Occipital lobe (tissue), 2 donors: ENCODE results near the gene FHOD1. TPM values are rescaled to one million over a fixed set of nuclear protein-coding genes. Genes with fewer than 3 reads are reported as not detected.
A peak's percentile ranks its signal among the peaks of the same experiment; 100 is the strongest.

Source experiments
- DNase-seq: peaks from one replicate; lab custom pipeline; 2025; lab: John Stamatoyannopoulos, UW
- total RNA-seq: library from RNA; depleted of rRNA; stranded (reverse); fragments of >200 nt; gene quantifications from one replicate; pipeline ENCODE4 v1.2.3, GENCODE V29; 2014

The FHOD1 gene
- total RNA-seq, 1 donor from 2014 or later, result 2.5 TPM

DNA sequence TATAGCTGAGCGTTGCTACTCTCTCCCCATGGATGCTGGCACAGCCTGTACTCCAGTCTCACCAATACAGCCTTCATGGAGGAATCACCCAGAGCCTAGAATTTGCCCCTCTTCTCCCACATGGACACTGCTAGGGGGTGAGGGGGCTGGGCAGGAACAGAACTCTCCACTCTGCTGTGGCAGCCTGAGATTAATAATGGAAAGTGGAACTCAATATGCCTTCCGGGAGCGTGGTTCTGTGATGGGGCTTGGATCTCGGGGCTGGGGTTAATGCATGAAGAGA lies 2.7 kb upstream of the FHOD1 start:
- DNase-seq, result no peak

DNA sequence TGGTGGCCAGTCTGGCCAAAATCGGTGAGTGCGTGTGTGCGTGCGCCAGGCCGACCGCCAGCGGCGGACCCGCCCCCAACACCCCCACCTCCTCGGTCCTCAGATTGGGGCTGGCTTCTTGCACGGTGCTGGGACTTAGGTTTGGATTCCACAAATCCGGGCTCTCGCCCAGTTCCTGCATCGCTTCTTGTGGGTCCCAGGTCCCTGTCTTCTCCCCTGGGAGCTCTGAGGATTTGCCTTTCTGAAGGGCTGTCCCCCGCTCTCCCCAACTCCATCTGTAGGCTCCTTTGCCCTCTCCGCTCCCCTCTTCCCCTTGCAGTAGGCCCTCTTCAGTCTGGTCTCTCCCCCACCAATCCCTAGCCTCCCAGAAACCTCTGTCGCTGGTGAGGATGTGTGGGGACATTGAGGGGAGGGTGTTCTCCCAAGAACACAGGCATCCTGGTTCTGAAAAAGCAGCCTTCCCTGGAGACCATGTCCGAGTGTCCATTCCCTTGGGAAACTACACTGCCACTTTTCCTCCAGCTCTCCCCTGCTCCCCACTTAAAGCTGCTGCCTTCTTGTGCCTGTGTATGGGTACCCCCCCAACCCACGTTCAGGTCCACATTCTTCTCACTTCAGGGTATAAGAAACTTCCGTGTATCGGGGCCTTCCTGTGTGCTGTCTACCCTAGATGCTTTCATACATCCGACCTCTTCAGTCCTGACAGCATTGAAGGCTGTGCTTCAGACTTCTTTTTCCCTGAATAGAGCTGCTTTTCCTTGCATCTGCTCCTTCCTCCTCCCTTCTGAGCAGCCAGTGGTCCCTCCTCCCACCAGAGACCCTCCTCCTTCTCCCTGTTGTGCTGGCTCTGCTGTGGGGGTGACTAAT lies 2.1 kb upstream of the FHOD1 start:
- no peak for DNase-seq

DNA sequence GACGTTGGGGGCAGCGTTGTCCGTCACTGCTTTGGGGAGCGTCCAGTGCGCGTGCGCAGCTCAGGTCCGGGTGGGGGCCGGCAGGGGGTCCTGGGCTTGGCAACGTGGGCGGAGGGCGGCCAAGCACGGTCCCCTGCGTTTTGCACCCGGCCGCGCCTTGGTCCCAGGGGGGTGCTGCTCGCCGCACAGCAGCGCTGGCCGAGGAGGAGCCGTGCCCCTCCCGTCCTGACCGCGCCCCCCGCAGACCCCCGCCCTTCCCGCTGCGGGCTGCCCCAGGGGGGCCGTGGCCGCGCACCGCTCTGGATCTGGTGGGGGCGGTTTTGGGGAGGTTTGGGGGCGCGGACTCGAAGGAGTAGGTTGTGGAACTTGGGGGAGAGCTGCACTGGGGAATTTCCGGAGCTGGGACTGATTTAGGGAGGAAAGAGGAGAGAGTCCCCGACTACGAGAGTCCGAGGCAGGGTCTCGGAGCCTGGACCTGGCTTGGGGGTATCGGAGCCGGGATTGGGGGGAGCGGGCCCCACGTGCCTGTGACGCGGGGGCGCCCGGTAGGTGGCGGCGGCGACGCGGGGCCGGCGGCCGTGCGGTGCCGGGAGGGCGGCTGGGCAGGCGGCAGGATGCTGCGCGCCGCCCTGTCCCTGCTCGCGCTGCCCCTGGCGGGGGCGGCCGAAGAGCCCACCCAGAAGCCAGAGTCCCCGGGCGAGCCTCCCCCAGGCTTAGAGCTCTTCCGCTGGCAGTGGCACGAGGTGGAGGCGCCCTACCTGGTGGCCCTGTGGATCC lies 1.3 kb upstream of the FHOD1 start, which contains the start of gene SLC9A5:
Gene SLC9A5, plus strand, starts transcription at position 579 of the 777 bp plus-strand sequence. Its CDS starts 36 bp downstream, at position 615.
- DNase-seq, result no peak

DNA sequence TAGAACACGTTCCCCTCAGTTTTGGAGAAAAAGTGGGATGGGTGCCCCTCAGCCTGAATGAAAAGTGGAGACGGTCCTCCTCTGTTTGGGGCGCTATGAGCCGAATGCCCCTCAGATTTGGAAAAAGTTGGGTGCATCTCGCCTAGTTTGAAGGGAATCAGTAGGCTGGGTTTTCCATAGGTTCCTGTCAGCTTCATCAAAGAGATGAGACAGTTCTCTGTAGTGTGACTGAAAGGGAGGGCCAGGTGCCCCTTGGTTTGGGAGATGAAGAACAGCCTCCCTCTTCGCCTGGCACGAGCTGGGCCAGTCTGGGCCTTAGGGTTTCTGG lies 756 bp upstream of the FHOD1 start:
- no peak for DNase-seq

DNA sequence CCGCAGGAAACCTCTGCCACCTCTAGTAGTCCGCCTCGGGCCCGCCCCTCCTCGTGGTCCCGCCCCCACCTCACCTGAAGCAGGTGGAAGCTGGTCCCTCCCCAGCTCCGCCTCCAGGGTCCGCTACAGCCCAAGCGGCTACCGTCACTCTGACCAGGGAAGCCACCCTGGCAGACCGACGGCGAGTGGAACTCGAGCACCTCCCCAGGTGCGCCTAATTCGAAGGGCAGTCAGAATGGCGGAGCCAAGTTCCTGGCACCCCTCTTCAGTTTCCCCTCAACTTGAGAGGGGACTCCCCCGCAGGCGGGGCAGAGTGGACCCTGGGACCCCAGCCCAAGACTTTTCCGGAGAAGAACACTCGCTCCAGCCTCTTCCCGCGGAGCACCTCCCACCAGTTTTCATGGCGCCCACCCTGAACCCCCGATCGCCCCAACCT lies 507 bp downstream of the FHOD1 start:
- no peak for DNase-seq

DNA sequence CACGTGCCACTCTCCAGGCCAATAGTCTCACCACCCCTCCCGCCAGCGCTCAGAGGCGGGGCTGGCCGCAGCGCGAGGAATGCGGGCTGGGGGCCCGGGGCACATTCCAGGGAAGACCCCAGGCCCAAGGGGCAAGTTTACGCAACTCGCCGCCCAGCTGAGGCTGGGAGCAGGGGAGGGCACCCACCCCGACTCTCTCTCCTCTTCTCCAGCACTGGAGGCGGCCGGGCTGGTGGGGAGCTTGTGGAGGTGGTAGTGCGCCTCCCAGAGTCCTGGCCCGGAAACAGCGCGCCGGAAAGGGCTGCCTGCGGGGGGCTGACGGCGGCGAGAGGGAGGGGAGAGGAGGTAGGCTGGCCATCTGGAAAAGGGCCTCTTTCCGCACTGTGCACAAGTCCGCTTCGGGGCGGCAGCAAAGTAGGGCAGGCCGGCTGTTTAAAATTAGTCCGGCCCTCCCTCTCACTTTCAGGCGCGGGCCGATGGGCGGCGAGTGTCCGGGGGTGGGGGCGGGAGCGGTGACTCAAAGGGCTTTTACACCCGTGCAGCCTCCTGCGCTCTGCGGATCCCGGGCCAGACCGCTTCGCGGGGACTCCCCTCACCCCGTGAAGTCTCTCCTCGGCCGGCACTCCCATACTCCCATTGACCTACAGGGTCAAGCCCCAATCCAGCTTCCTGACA lies 1.1 kb downstream of the FHOD1 start:
- peak; percentile 69 for DNase-seq

DNA sequence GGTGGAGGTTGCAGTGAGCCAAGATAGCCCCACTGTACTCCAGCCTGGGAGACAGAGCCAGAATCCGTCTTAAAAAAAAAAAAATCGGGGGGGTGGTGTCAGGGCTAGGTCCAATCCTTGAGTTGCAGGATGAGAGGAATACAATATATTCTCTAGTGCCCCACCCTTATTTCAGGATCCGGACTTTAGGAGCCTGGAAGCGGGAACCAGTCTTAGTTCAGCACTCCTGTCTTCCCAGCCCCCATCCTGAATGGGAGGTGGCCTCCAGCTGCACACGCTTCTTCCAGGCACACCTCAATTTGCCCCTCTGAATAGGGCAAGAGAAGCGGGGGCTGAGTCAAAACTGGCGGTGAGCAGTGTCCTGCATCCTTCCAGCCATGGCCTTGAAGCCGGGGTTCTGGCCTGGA lies 1.6 kb downstream of the FHOD1 start:
- DNase-seq, result no peak

DNA sequence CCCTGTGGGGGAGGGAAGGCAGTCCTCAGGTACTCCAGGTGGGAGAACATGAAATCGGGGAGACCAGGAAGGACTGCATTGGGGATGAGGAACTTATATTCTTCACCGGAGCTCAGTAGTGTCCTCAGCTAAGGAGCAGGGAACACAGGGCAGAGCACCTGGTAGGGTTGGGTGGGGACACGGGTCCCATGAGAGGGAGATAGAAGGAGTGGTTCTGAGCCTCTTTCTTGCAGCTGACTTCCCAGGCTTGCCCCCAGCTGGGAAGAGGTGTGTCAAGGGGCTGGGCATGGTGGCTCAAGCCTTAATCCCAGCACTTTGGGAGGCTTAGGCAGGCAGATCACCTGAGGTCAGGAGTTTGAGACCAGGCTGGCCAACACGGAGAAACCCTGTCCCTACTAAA lies 2.1 kb downstream of the FHOD1 start:
- no peak for DNase-seq

DNA sequence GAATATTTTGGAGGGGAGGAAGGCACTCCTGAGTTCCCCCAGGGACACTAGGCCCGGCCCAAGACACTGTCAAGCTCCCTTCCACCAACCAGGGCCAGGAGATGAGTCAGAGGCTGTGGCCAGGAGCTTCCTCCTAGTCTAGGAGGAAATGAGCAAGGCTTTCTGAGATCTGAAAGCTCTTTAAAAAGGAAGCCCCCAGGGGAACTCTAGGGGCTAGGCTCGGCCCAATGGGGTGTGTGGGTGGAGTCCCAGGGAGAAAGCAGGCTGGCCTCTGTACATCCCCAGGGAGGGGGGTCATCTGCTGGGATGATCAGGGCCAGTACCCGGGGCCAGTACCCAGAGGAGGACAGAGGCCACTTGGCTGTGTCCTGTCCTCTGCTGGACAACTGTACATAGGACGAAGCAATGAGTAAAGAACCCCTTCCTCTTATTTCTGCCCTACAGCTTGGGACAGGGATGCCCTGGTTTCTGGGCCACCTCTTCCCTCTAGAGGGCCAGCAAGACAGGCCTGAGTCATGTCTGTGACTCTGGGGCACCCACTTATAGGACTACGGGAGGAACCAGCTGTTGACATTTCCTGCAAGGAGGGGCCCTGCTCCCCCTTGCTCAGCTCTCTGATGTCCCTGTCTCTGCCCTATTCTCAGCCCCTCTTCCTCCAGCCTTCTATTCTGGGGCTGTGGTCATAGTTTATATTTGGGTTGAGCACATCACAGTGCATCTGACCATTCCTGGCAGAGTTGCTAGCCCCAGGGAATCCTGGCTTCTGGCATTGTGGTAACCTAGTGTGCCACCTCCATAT lies 2.7 kb downstream of the FHOD1 start:
- DNase-seq, result no peak

DNA sequence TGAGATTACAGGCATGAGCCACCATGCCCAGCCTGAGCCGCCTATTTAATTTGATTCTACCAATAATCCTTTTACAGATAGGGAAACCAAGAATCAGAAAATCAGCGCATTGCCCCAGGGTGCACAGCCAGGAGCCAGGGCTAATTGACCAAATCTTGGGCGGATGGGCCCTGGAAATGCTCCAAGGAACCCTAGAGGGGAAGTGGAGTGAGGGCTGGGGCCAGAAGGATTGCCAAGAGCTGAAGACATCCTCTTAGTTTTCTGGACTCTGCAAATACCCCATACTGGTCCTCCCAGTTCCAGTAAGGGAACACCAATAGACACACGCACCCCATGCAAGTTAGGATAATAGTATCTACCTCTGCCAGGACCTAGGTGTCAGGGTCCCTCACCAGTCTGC lies 3.8 kb downstream of the FHOD1 start:
- DNase-seq, result no peak

DNA sequence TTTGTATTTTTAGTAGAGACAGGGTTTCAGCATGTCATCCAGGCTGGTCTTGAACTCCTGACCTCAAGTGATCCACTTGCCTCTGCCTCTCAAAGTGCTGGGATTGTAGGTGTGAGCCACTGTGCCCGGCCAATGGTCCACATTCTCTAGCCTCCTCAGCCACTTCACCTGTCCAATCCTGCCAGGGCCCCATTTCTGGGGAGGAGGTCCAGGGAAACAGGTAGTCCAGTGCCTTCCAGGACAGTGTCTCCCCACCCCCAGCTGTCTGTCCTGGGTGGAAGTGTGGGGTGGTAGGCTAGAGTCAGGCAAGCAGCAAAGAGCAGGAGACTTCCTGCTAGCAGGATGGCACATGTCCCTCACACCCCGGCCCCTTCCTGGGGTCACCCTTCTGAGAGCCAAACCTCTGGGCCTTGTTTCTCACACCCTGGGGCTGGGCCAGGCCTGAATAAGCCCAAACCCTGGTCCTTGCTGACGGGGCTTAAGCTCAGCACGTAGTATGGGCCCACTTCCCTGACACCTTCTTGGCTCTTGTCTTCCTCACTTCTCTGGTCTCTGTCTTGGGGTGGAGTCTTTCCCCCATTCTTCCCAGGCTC lies 5.0 kb downstream of the FHOD1 start:
- no peak for DNase-seq

DNA sequence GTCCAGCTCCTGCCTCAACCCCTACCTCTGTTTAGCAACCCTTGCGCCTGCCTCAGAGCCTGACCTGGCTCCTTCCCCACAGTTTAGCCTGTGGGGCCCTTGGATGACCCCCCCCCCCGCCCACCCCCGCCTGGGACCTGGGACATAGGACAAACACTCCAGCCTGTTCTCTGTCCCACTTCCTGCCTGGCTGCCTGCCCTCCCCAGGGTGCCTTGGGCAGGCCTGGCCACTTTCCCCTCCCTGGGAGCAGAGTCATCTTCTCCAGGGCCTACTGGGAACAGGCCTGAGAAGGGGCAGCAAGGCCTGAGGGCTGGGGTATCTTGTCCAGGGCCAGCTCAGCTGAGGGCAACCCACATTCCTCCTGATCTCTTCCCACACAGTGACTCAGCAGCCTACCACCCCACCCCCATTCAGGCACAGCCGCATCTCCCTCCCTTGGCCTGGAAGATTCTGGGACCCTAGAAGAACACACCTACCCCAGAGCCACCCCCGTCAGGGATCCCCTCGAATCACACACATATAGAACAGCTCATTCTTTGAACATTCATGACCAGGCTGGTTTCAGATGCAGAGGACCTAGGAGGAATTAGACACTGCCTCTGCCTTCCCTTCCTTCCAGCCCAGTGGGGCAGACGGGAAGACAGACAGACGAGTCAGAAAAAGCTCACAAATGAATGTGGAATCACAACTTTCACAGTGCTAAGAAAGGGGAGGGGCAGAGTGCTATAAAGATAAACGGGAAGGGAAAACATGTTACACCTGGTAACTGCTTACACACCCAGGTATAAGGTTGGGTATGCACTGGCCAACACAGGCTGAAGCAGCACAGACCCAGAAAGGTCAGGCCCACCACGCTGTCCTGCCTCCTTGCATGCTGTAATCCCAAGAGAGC lies 6.0 kb downstream of the FHOD1 start:
- DNase-seq, result no peak

DNA sequence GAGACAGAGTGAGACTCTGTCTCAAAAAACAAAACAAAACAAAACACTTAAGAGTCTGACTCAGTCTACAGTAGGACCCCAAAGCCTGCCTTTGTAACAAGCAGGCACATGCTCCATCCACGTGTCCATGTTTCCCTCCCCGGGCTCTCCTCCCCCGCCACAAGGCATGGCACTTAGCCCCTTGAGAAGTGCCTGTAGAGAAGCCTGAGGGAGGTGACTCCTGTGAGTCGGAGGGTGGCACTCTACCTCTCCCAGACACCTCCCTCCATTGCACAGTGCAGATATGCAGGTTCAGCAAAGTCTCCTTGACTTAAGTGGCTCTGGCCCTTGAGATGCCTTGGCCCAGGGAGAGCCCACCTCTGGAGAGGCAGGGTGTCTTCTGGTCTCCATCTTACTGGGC lies 6.8 kb downstream of the FHOD1 start:
- no peak for DNase-seq

DNA sequence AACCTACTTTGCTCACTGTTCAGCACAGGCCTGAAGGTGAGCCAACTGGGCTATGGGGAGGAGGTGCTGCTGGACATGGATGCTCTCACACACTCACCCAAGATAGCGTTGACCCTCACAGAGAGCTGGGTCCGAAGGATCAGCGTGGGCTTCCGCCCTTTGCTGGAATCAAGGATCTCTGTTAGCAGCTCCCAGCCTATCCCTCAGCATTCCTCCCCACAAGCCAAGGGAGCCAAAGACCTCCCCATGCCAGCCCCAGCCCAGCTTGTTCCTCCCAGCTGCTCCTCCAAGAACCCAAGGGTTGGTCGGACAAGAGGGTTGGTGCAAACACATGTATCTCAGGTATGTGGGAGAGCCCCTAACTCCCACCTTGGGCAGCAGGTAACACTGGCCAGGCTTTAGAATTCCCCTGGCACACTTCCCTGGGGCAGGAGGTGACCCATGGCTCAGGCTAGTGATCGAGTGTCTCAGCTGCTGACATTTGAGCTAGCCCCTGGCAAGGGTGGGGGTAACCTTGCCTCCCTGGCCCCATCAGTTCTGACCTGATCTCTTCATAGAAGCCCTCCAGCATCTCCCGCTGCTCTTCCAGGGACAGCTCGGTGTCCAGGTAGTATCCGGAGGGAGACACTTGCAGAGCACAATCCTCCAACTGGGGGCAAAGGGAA lies 8.3 kb downstream of the FHOD1 start:
- no peak for DNase-seq

DNA sequence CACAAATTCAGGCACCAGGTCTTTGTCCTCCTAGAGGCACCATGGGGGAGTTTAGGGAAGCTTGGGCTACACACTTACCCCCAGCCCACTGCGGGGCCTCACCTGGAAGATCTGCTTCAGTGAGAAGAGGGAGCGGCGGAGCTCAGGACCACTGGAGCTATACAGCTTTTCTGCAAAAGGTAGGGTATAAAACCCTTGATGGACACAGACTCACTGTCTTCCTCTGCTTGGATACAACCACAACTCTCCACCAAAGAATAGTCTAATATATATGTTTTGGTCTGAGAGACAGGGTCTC lies 9.1 kb downstream of the FHOD1 start:
- no peak for DNase-seq

DNA sequence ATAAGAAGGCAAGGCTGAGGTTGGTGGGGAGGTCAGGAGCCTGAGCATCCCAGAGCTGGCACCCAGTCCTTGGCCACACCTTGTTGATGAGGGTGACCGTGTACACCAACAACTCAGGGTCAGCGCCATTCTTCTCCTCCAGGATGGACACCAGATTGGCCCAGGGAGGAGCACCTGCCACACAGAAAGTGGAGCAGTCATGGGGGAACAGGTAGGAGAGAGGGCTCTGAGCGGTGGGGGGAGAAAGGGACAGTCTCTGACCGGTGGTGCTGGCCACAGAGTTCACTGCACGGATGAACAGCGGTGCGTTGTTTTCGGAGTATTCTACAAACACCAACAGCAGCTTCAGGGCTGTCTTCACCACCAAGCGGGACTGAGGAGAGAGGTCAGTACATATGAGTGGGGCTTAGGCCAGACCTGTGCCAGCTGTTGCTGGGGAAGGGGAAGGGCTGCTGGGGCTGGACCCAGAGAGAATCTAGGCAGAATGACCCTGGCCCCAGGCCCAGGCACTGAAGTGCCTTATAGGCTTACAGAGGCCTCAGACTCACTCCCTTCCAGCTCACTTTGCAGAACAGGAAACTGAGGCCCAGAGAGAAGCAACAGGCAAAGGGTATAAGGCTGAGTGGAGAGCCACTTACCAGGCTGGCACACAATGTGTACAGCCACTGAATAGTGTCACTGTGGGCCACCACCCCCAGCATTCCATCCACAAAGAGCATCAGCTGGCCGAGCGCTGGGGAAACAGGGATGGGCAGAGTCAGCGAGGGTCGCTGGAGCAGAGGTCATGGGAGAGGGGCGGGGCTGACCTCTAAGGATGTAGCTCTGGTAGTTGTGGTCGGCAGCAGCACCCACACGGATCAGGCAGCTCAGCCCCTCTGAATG lies 9.6 kb downstream of the FHOD1 start:
- no peak for DNase-seq

DNA sequence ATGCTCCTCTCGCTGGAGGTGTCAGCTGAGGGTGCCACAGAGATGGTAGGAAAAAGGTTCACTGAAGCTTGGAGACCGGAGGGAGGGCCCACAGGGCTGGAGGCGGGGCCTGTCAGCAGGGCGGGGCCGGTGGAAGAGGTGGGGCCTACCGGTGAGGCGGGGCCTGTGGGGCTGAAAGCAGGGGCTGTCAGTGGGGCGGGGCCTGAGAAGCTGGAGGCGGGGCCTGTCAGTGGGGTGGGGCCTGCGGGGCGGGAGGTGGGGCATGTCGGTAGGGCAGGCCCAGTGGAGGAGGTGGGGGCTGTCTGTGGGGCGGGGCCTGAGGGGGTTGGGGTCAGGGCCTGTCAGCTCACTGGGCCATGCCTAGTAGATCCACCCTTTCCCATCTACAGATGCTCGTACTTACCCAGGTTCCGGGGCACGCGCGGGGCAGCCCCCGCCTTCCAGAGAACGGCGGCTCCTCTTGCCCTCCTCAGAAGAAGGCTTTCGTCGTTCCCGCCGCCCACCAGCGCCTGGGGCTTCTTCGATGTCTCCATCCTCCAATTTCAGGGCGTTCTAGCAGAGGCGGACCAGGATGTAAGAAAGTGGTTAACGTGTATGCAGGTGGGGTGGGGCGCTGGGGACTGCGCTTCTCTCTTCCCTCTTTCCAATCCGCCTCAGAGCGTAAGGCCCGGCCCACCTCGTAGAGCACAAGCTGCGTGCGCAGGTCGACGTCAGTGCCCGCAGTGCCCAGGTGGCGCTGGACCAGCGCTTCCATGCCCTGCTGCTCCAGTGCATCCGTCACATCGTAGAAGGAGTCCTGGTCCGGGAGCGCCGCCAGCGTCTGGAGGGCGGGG lies 10.5 kb downstream of the FHOD1 start:
- DNase-seq, result no peak
